C4-2B (cell line): ENCODE results near the gene MIS18A.

Source experiments
- H3K27ac ChIP-seq: fragments of 450-650 bp; 2 replicates; pipeline ENCODE4 v1.5.1; 2017
- CTCF ChIP-seq: fragments of 450-650 bp; conservative IDR thresholded peaks from 2 replicates; pipeline ENCODE4 v1.5.1; 2017; ENCODE audit warnings: mild to moderate bottlenecking
- ZFX ChIP-seq: fragments of 450-650 bp; IDR thresholded peaks from 2 replicates; pipeline ENCODE4 v1.6.1; 2017

MIS18A gene, protein sequence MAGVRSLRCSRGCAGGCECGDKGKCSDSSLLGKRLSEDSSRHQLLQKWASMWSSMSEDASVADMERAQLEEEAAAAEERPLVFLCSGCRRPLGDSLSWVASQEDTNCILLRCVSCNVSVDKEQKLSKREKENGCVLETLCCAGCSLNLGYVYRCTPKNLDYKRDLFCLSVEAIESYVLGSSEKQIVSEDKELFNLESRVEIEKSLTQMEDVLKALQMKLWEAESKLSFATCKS

DNA sequence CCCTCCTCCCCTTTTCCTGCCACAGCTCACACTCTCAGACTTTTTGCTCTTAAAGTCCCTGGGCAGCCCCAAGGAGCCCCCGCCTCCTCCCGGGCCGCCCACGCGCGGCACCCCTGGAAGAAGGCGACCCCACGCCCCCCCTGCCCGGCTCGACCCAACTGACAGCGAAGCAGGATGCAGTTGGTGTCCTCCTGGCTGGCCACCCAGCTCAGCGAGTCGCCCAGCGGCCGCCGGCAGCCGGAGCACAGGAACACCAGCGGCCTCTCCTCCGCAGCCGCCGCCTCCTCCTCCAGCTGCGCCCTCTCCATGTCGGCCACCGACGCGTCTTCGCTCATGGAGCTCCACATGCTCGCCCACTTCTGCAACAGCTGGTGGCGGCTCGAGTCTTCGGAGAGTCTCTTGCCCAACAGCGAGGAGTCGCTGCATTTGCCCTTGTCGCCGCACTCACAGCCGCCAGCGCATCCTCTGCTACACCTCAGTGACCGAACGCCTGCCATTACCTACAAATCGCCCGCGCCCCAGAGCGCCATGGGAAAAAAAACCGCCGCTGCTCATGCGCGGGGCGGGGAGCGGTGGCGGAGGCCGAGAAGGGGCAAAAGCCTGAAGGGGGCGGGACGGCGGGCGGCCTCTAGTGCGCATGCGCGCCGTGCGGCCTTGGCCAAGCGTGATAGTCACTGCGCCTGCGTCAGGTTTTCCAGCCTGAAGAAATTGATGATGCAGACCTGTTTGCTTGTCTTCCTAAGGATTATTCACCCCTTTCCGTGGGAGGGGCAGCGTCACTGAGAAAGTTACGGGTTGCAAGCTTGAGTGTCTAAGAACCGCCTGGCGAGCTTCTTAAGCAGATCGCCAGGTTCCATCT is at the start of gene MIS18A:
MIS18A (minus strand) TSS at position 532 of the 859 bp plus-strand sequence; CDS start at position 497, 35 bp downstream.
- H3K27ac ChIP-seq: peak within 1 kb of the TSS; percentile 86
- TF ChIP-seq CTCF (no peak), ZFX (0 out of 2 replicates have a peak, but pooled peaks have one; percentile 26)

GRCh38 chr21:32328595-32328994 is 49.7 kb upstream of the MIS18A start:
- TF ChIP-seq ZFX (no peak), CTCF (no peak)
- H3K27ac ChIP-seq: no peak overlapping the region

- TF ChIP-seq ZFX: no peak
- no peak for TF ChIP-seq CTCF
- H3K27ac ChIP-seq: no peak overlapping the region
Measured at GRCh38 chr21:32325706-32326105, 46.9 kb upstream of the MIS18A start.

DNA sequence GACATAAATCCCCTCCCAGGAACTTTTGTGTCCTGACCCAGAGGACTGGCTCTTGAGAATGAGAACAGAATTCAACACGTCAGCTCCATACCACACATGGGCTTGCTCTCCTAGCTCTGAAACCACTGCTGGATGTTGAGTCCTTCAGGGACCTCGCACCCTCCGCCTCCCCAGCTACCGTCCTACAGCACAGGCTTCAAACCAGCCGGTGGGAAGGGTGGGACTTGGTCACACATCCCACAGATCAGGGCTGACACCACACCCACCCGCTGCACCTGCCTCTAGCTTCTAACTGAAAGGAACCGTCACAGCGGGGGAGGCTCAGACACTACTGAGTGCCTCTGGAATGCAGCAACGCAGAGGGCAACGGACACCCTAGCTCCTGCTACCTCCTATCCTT is 43.8 kb upstream of the MIS18A start:
- no peak for TF ChIP-seq CTCF
- no peak for TF ChIP-seq ZFX

DNA sequence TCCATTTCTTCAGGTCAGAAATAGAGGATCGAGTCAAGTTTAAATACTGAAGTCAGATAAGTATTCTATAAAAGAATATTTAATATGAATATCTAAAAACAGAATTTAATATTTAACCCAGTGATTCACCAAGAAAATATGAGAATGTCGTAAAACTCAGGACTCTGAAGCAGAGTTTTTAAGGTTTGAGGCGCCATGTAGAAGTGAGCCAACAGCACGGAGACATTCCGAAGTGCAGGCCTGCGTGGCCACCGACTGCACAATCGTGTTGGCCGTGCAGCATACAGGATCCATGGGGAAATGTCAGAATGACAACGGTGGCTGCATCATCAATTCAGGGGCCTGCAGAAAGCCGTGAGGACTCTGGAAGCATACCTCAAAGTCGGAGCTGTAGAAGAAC is 43.3 kb upstream of the MIS18A start:
- TF ChIP-seq ZFX (no peak), CTCF (no peak)
- no peak overlapping the region for H3K27ac ChIP-seq

More for the DNA sequence above, 43.8 kb upstream of the MIS18A start:
- no peak overlapping the region for H3K27ac ChIP-seq

DNA sequence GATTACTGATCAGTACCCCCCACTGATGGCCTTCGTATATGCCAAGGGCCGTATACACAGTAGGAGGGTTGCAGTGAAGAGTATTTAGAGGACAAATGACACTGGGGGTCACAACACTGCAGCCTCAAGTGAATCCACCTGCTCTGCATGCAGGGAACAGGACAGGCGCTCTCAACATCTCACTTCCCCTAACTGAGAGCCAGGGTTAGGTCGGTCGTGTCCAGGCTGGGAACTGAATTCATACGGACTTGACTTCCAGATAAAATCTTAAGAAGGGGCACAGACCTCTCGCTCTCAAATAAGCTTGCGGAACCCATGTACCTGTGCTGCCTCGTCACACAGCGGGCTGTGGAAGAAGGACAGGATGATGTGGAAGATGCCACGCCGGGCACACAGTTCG is 42.6 kb upstream of the MIS18A start:
- no peak overlapping the region for H3K27ac ChIP-seq
- TF ChIP-seq CTCF (no peak), ZFX (no peak)

- TF ChIP-seq CTCF (no peak), ZFX (no peak)
- H3K27ac ChIP-seq: no peak overlapping the region
Measured at GRCh38 chr21:32320726-32321125, 41.9 kb upstream of the MIS18A start.
